Peyer's patch (tissue), 4 donors: ENCODE measurements around the gene PFKFB3. TPM values are rescaled to one million over a fixed set of nuclear protein-coding genes. Genes with fewer than 3 reads are reported as not detected.
A peak's percentile ranks its signal among the peaks of the same experiment; 100 is the strongest.

Experiments used
- DNase-seq, 3 donors: peaks; one replicate each; pipeline ENCODE4 v3.0.0-alpha.2; 2017 to 2019
- H3K27ac ChIP-seq, 4 donors: fragments of 200-600 bp; sonication (generic); one replicate each; pipeline ENCODE4 v1.5.1; 2016 to 2019
- H3K27me3 ChIP-seq, 2 donors: fragments of 200-600 bp; sonication (generic); one replicate each; pipeline ENCODE4 v1.5.1; 2019
- H3K36me3 ChIP-seq, 3 donors: fragments of 200-600 bp; sonication (generic); one replicate each; pipeline ENCODE4 v1.5.1; 2016 to 2019
- H3K4me1 ChIP-seq, 4 donors: fragments of 200-600 bp; sonication (generic); one replicate each; pipeline ENCODE4 v1.5.1; 2016 to 2019
- H3K4me3 ChIP-seq, 4 donors: fragments of 200-600 bp; sonication (generic); 1 replicate in 3 of 4; 2 replicates in 1 of 4; pipeline ENCODE4 v1.5.1; 2016 to 2019; ENCODE audit warnings: mild to moderate bottlenecking in 1 of 4
- H3K9me3 ChIP-seq, 4 donors: fragments of 200-600 bp; sonication (generic); one replicate each; pipeline ENCODE4 v1.5.1; 2016 to 2019; ENCODE audit warnings: mild to moderate bottlenecking in 1 of 4
- POLR2A ChIP-seq, 2 donors: fragments of 450-650 bp; IDR thresholded peaks; one replicate each; pipeline ENCODE4 v1.5.1; 2017; ENCODE audit warnings: antibody characterized with exemption in 2 of 2, mild to moderate bottlenecking in 2 of 2, moderate library complexity in 2 of 2
- small RNA-seq, 2 donors: library from RNA; depleted of rRNA; stranded (forward); fragments of <200 nt; gene quantifications; one replicate each; pipeline ENCODE3, GENCODE V24; 2016
- total RNA-seq, 4 donors: library from RNA; depleted of rRNA; stranded (reverse); fragments of >200 nt; gene quantifications; one replicate each; pipeline ENCODE4 v1.1.0, GENCODE V29; 2016
- TF ChIP-seq, protein P1 (sequence below), 6 experiments: fragments of 450-650 bp in 4 of 6; fragments of 200-600 bp in 2 of 6; sonication (generic) in 1 of 6; IDR thresholded peaks; one replicate each; pipeline ENCODE4 v1.5.1; 2017 to 2019; ENCODE audit warnings: antibody characterized with exemption in 6 of 6, mild to moderate bottlenecking in 3 of 6, moderate library complexity in 1 of 6

PFKFB3 gene
- total RNA-seq, 4 donors from 2014 or later = 15.2 to 85.0 (median 36.6) TPM

DNA sequence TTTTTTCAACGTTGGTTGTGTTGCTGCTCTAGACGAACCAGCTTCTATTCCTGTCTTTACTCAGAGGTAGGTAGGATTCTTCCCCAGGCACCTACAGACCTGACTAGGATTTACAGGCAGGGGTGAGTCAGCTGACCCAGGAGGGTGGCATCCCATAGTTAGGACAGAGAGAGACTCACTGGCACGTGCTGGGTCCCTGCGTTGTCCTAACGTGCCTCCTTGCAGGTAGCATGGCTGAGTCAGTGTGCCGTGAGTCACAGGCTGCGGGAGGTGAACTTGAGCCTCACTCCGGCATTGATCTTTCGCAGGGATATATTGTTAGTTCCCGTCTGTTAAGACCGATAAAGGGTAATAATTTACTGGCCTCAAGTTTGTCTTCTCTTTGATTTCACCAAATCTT is 96.5 kb downstream of the PFKFB3 start:
- Histone ChIP-seq H3K4me1 (peaks cover 0 to 22% (median 8%) of the 10 kb centered on the region in 4 donors), H3K36me3 (no peaks in the 10 kb centered on the region), H3K9me3 (no peaks in the 10 kb centered on the region), H3K4me3 (no peak overlapping the region), H3K27me3 (no peaks in the 10 kb centered on the region), H3K27ac (peak overlapping the region in 3 of 4 donors; percentile 60 to 65 (median 64))
- peak in 2 of 3 donors; percentile 84 to 91 for DNase-seq
- no peak for TF ChIP-seq POLR2A (IDR thresholded peaks at IDR 0.05)
- TF ChIP-seq, protein P1, sequence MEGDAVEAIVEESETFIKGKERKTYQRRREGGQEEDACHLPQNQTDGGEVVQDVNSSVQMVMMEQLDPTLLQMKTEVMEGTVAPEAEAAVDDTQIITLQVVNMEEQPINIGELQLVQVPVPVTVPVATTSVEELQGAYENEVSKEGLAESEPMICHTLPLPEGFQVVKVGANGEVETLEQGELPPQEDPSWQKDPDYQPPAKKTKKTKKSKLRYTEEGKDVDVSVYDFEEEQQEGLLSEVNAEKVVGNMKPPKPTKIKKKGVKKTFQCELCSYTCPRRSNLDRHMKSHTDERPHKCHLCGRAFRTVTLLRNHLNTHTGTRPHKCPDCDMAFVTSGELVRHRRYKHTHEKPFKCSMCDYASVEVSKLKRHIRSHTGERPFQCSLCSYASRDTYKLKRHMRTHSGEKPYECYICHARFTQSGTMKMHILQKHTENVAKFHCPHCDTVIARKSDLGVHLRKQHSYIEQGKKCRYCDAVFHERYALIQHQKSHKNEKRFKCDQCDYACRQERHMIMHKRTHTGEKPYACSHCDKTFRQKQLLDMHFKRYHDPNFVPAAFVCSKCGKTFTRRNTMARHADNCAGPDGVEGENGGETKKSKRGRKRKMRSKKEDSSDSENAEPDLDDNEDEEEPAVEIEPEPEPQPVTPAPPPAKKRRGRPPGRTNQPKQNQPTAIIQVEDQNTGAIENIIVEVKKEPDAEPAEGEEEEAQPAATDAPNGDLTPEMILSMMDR (IDR thresholded peaks at IDR 0.05) = no peak

DNA sequence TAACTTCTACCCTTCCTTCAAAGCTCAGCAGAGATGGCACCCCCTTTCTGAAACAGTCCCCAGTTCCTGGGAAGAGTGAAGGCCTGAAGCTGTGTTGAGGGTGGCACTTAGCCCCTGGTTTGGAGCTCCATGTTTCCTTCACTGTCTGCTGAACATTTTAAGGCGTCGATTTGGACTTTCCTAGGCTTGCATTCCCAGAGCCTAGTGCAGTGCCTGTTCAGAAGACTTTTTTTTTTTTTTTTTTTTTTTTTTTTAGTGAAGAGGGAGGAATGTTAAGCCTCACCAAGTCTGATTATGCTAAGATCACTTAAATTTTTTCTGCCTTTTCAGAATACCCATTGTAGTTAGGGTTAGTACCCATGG is 97.0 kb downstream of the PFKFB3 start:
- H3K27ac ChIP-seq = peak overlapping the region in 3 of 4 donors; percentile 63 to 76 (median 64)
- no peak for TF ChIP-seq POLR2A (IDR thresholded peaks at IDR 0.05)
- TF ChIP-seq, protein P1 (IDR thresholded peaks at IDR 0.05) = no peak

DNA sequence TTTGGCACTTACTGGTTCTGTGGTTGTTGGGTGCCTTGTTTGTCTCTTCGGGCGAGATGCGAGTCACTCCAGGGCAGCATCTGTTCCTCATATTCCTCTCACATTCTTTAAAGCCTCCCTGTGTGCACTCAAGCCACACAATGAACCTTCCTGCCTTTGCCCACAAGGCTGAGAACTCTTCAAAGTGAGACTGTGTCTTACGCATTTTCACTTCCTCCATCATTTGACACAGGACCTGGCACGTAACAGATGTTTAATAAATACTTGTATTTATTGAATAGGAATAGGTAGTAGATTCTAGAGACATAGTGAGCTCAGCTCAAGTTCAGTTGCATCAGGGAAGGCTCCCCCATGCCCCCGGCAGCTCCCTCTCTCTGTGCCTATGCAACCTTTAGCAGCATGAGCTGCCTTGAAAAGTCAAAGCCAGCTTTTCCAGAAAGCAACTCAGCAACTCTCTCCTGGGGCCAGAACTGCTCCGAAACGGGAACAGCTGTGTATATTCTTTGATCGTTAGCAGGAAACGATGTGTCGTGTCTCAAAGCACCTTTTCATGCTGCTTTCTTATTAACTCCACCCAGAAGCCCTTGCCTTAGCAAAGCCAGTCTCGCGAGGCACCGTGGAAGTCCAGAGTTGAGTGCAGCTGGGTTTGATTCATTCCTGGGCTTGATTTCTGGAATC is 97.5 kb downstream of the PFKFB3 start:
- peak in 2 of 3 donors; percentile 76 to 80 for DNase-seq
- Histone ChIP-seq H3K36me3 (no peaks in the 10 kb centered on the region), H3K4me3 (no peak overlapping the region), H3K27me3 (no peaks in the 10 kb centered on the region), H3K4me1 (peaks cover 0 to 22% (median 8%) of the 10 kb centered on the region in 4 donors), H3K9me3 (no peaks in the 10 kb centered on the region), H3K27ac (peak overlapping the region; percentile 63 to 76 (median 68))
- no peak for TF ChIP-seq POLR2A (IDR thresholded peaks at IDR 0.05)
- TF ChIP-seq, protein P1 (IDR thresholded peaks at IDR 0.05) = no peak

More for the DNA sequence above, 97.0 kb downstream of the PFKFB3 start:
- Histone ChIP-seq H3K4me3 (no peak overlapping the region), H3K9me3 (no peaks in the 10 kb centered on the region), H3K36me3 (no peaks in the 10 kb centered on the region), H3K27me3 (no peaks in the 10 kb centered on the region), H3K4me1 (peaks cover 0 to 22% (median 8%) of the 10 kb centered on the region in 4 donors)
- DNase-seq = no peak

DNA sequence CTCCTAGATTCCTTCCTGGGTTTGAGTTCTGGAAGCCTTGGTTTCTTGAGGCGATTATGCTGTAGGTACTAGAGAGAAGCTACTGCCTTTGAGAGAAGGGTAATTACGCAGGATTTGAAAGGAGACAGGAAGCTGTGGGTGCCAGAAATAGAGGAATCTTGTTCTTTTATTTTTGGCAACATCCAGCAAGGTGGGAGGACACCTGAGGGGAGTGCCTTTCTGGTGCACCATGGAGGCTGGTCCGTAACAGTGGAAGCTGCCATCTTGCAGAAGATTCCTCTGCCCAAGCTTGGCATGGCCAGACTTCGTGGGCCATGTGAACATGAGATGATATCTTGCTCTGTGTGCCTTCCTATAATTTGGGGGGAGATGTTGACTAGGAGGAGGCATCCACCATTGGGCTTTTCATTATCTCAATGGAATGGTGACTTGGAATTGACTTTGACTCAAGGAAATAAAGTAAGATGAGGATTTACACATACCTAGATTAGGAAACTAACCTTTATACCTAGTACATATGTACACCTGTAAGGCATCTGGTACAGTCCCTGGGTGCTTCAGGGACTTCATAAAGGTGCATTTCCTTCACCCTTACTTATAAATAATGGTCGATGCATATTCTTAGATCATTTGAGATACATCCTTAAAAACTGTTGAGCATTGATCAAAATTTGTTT is 98.2 kb downstream of the PFKFB3 start:
- TF ChIP-seq POLR2A (IDR thresholded peaks at IDR 0.05) = no peak
- TF ChIP-seq, protein P1 (IDR thresholded peaks at IDR 0.05) = no peak
- H3K27ac ChIP-seq = peak overlapping the region; percentile 64 to 76 (median 72)
- no peaks in the 10 kb centered on the region for H3K9me3 ChIP-seq
- H3K27me3 ChIP-seq = no peaks in the 10 kb centered on the region
- DNase-seq = no peak
- H3K36me3 ChIP-seq = no peaks in the 10 kb centered on the region
- H3K4me3 ChIP-seq = no peak overlapping the region
- H3K4me1 ChIP-seq = peaks cover 0 to 22% (median 8%) of the 10 kb centered on the region in 4 donors

DNA sequence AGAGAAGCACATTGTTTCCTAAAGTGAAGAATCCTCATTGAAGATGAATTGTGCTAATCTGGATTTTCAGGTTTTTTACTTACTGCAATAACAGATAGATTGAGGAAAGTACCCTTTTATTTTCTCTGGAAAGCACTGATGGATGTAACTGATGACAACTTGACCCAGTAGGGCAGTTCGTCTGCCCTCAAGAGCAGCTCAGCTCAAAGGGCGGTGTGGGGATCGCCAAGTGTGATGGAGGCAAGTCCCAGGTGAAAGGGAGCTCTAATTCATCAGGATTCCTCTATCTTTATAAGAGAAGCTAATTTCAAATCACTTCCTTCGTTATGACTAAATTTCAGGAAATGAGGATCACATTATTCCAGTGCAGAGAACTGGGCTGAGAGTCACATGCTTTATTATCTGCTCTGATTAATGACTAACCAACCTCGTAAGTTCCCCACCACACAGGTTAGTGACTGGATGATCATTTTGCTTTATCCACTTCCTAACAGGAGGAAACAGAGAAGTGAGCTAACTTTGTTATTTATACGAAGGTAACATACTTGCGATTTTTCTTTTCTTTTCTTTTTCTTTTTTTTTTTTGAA is 98.8 kb downstream of the PFKFB3 start:
- H3K36me3 ChIP-seq = no peaks in the 10 kb centered on the region
- H3K4me3 ChIP-seq = no peak overlapping the region
- TF ChIP-seq POLR2A (IDR thresholded peaks at IDR 0.05) = no peak
- TF ChIP-seq, protein P1 (IDR thresholded peaks at IDR 0.05) = no peak
- peaks cover 0 to 22% (median 8%) of the 10 kb centered on the region in 4 donors for H3K4me1 ChIP-seq
- no peaks in the 10 kb centered on the region for H3K9me3 ChIP-seq
- H3K27me3 ChIP-seq = no peaks in the 10 kb centered on the region
- DNase-seq = no peak
- H3K27ac ChIP-seq = peak overlapping the region in 2 of 4 donors; percentile 70 to 73

Small RNA genes within 50 kb of the gene (small RNA-seq; reads per million reads assigned to genes)
- 0 reads per million in 2 donors for gene RF00019

Other genes starting within 250 kb of the PFKFB3 start
- 10 to 100 TPM; 19.4 to 38.0 (median 34.9) TPM for gene IL15RA, start 225.4 kb upstream of the PFKFB3 start, total RNA-seq
- gene IL2RA, start 140.6 kb upstream of the PFKFB3 start, total RNA-seq = 10 to 100 TPM in 1 of 4 donors, 1 to 10 TPM in 2, under 1 TPM in 1; 0.70 to 16.5 (median 1.9) TPM
- gene RBM17, start 113.9 kb upstream of the PFKFB3 start, total RNA-seq = 100 to 1,000 TPM in 2 of 4 donors, 10 to 100 TPM in 2; 66.4 to 166 (median 101) TPM